ENCODE data around the gene ACAP1. TPM values are rescaled to one million over a fixed set of nuclear protein-coding genes. Genes with fewer than 3 reads are reported as not detected.
A peak's percentile ranks its signal among the peaks of the same experiment; 100 is the strongest.

ACAP1 gene
- total RNA-seq, 1 experiment from 2014 or later, result 8.8 TPM

- Histone ChIP-seq H3K79me2 (ENCODE audit: insufficient read depth, low read length) (peaks cover 56% of the 10 kb centered on the region), H3K4me1 (ENCODE audit: control insufficient read depth in 1 of 2, insufficient read depth in 2 of 2, low read length in 2 of 2) (peaks cover 32 to 59% of the 10 kb centered on the region in 2 experiments), H3K4me2 (ENCODE audit: low read length) (peak overlapping the region; percentile 96), H3K36me3 (ENCODE audit: control insufficient read depth in 1 of 2, insufficient read depth in 2 of 2, low read length in 2 of 2) (peaks cover 35 to 58% of the 10 kb centered on the region in 2 experiments), H3K9me3 (ENCODE audit: control insufficient read depth in 1 of 2, insufficient read depth in 1 of 2, low read depth in 1 of 2, low read length in 2 of 2) (no peaks in the 10 kb centered on the region), H4K20me1 (ENCODE audit: insufficient read depth) (peaks cover 34% of the 10 kb centered on the region), H3K9ac (ENCODE audit: low read length) (peak overlapping the region; percentile 90), H3K27me3 (ENCODE audit: insufficient read depth, low read length) (no peaks in the 10 kb centered on the region), H3K4me3 (replicated peaks in 1 of 2; ENCODE audit: low read depth in 1 of 2, low read length in 2 of 2) (peak overlapping the region; percentile 81 to 96), H3K27ac (ENCODE audit: low read depth, low read length) (peak overlapping the region; percentile 93), H3K9me2 (ENCODE audit: insufficient read depth) (no peaks in the 10 kb centered on the region), H2AFZ (ENCODE audit: low read depth, low read length, poor library complexity, severe bottlenecking) (no peak overlapping the region)
- TSS peak; percentile 80 for BruUV-seq (replicated peaks)
- intact Hi-C loops (cut with micrococcal nuclease), result no loop called here
- POLR2A ChIA-PET, result interaction anchor here (1.0 to 2.3 kb wide), 5 partner anchors 16 to 90 kb away, joined by 3 to 11 read pairs (median 4); partner anchors contain the start of genes GABARAP, NEURL4, PHF23 and TMEM256
- TF ChIP-seq SIN3A (IDR thresholded peaks at IDR 0.05; ENCODE audit: low read depth) (peak; percentile 5; the same call in 1 of the 2 replicates), TCF7L2 (IDR thresholded peaks at IDR 0.05; ENCODE audit: borderline replicate concordance, extremely low read depth, insufficient read depth, insufficient read length) (no peak)
- CTCF ChIA-PET, result interaction anchor here (0.6 to 2.2 kb wide), 8 partner anchors 11 to 262 kb away, joined by 3 to 7 read pairs (median 3); partner anchors contain the start of genes NEURL4 and SLC2A4
- no peak for DNase-seq (ENCODE audit: low read depth, low spot score)
- RAD21 ChIA-PET (ENCODE audit: low non-redundant PET in 1 of 2, low total read pairs in 2 of 2, uncharacterized antibody in 2 of 2, unreplicated experiment in 2 of 2), result no interaction called here
- peak; percentile 4; the same call in 1 of the 2 replicates for ATAC-seq
Measured at GRCh38 chr17:7313890-7314718, 22.2 kb upstream of the ACAP1 start.

- Histone ChIP-seq H3K27me3 (ENCODE audit: insufficient read depth, low read length) (no peaks in the 10 kb centered on the region), H3K27ac (ENCODE audit: low read depth, low read length) (peak within 1 kb of the TSS; percentile 93), H3K4me3 (replicated peaks in 1 of 2; ENCODE audit: low read depth in 1 of 2, low read length in 2 of 2) (peak within 1 kb of the TSS; percentile 81 to 96), H3K4me1 (ENCODE audit: control insufficient read depth in 1 of 2, insufficient read depth in 2 of 2, low read length in 2 of 2) (peaks cover 24 to 51% of the 10 kb centered on the region in 2 experiments), H3K79me2 (ENCODE audit: insufficient read depth, low read length) (peaks cover 48% of the 10 kb centered on the region), H3K9me3 (ENCODE audit: control insufficient read depth in 1 of 2, insufficient read depth in 1 of 2, low read depth in 1 of 2, low read length in 2 of 2) (no peaks in the 10 kb centered on the region), H3K9ac (ENCODE audit: low read length) (peak within 1 kb of the TSS; percentile 90), H3K36me3 (ENCODE audit: control insufficient read depth in 1 of 2, insufficient read depth in 2 of 2, low read length in 2 of 2) (peaks cover 32 to 50% of the 10 kb centered on the region in 2 experiments), H4K20me1 (ENCODE audit: insufficient read depth) (peaks cover 26% of the 10 kb centered on the region), H3K9me2 (ENCODE audit: insufficient read depth) (no peaks in the 10 kb centered on the region), H3K4me2 (ENCODE audit: low read length) (peak within 1 kb of the TSS; percentile 96), H2AFZ (ENCODE audit: low read depth, low read length, poor library complexity, severe bottlenecking) (no peak within 1 kb of the TSS)
- ChIA-PET RAD21 (ENCODE audit: low non-redundant PET in 1 of 2, low total read pairs in 2 of 2, uncharacterized antibody in 2 of 2, unreplicated experiment in 2 of 2) (no interaction called here), POLR2A (interaction anchor here (1.2 to 2.3 kb wide), 3 partner anchors 15 to 75 kb away, joined by 3 to 11 read pairs (median 4); partner anchors contain the start of genes GABARAP, NEURL4 and PHF23), CTCF (interaction anchor here (0.6 to 2.2 kb wide), 3 partner anchors 10 to 94 kb away, joined by 3 to 7 read pairs (median 5); partner anchors contain the start of gene NEURL4)
- no TSS peak for BruUV-seq (replicated peaks)
- DNase-seq (ENCODE audit: low read depth, low spot score) (peak; percentile 63), ATAC-seq (peak; percentile 77)
- intact Hi-C loops (cut with micrococcal nuclease), result no loop called here
- peak; percentile 73 for TF ChIP-seq CBX3 (IDR thresholded peaks at IDR 0.05; ENCODE audit: low read depth)
- TF ChIP-seq FOSL1 (IDR thresholded peaks at IDR 0.05; ENCODE audit: low read depth), result no peak
- TF ChIP-seq ELF1 (IDR thresholded peaks at IDR 0.05; ENCODE audit: borderline replicate concordance, low read depth), result no peak; the same call in 1 of the 2 replicates
- no peak for TF ChIP-seq RAD21 (IDR thresholded peaks at IDR 0.05; ENCODE audit: low read depth)
- peak; percentile 91 for TF ChIP-seq MAX (IDR thresholded peaks at IDR 0.05)
- TF ChIP-seq JUND (IDR thresholded peaks at IDR 0.05), result no peak
- no peak for TF ChIP-seq EGR1 (IDR thresholded peaks at IDR 0.05; ENCODE audit: low read depth)
- no peak for TF ChIP-seq CTCF (IDR thresholded peaks at IDR 0.05 in 2 of 3, conservative IDR thresholded peaks at IDR 0.05 in 1 of 3; ENCODE audit: borderline replicate concordance in 1 of 3, insufficient read depth in 1 of 3, low read depth in 2 of 3, low read length in 2 of 3)
- TF ChIP-seq TCF7L2 (IDR thresholded peaks at IDR 0.05; ENCODE audit: borderline replicate concordance, extremely low read depth, insufficient read depth, insufficient read length), result peak; percentile 83
- TF ChIP-seq EZH2 (IDR thresholded peaks at IDR 0.05), result no peak
Measured at GRCh38 chr17:7314719-7315569, 21.4 kb upstream of the ACAP1 start, which contains the start of gene GPS2. GPS2 (minus strand) TSS chr17:7315360; CDS start chr17:7315052, 308 bp downstream.

All from HCT116 (cell line).